Measurements from ENCODE around the gene DNER. TPM values are rescaled to one million over a fixed set of nuclear protein-coding genes. Genes with fewer than 3 reads are reported as not detected.

The DNER gene
- total RNA-seq, 1 experiment from 2014 or later, result 0.28 TPM

GRCh38 chr2:229673676-229674075 lies 40.7 kb downstream of the DNER start:
- Histone ChIP-seq H2AFZ (no peak overlapping the region), H3K27ac (no peak overlapping the region), H3K9me3 (ENCODE audit: insufficient read depth, low read depth) (no peaks in the 10 kb centered on the region), H3K4me3 (no peak overlapping the region), H3K9me2 (ENCODE audit: insufficient read depth) (no peaks in the 10 kb centered on the region), H3K4me2 (no peak overlapping the region), H4K20me1 (ENCODE audit: insufficient read depth) (no peaks in the 10 kb centered on the region), H3K4me1 (replicated peaks; ENCODE audit: insufficient read depth) (no peaks in the 10 kb centered on the region), H3K79me2 (ENCODE audit: low read depth) (no peaks in the 10 kb centered on the region), H3K27me3 (ENCODE audit: insufficient read depth, low read depth) (no peaks in the 10 kb centered on the region), H3K36me3 (ENCODE audit: low read depth) (no peaks in the 10 kb centered on the region), H3F3A (ENCODE audit: insufficient read depth, low read depth) (no peaks in the 10 kb centered on the region)
- BruUV-seq (replicated peaks), result no TSS peak
- intact Hi-C loops (cut with micrococcal nuclease; ENCODE audit: unreplicated experiment), result no loop called here
- peak; percentile 48 to 57 for DNase-seq
- POLR2A ChIA-PET (ENCODE audit: unreplicated experiment), result no interaction called here
- TF ChIP-seq, protein P1, sequence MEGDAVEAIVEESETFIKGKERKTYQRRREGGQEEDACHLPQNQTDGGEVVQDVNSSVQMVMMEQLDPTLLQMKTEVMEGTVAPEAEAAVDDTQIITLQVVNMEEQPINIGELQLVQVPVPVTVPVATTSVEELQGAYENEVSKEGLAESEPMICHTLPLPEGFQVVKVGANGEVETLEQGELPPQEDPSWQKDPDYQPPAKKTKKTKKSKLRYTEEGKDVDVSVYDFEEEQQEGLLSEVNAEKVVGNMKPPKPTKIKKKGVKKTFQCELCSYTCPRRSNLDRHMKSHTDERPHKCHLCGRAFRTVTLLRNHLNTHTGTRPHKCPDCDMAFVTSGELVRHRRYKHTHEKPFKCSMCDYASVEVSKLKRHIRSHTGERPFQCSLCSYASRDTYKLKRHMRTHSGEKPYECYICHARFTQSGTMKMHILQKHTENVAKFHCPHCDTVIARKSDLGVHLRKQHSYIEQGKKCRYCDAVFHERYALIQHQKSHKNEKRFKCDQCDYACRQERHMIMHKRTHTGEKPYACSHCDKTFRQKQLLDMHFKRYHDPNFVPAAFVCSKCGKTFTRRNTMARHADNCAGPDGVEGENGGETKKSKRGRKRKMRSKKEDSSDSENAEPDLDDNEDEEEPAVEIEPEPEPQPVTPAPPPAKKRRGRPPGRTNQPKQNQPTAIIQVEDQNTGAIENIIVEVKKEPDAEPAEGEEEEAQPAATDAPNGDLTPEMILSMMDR (conservative IDR thresholded peaks at IDR 0.05), result no peak
- no peak for TF ChIP-seq EZH2 (IDR thresholded peaks at IDR 0.05; ENCODE audit: low read depth)
- CTCF ChIA-PET, result interaction anchor here (0.5 kb wide), 1 partner anchor 243 kb away, joined by 4 read pairs; no protein-coding TSS in a partner anchor

DNA sequence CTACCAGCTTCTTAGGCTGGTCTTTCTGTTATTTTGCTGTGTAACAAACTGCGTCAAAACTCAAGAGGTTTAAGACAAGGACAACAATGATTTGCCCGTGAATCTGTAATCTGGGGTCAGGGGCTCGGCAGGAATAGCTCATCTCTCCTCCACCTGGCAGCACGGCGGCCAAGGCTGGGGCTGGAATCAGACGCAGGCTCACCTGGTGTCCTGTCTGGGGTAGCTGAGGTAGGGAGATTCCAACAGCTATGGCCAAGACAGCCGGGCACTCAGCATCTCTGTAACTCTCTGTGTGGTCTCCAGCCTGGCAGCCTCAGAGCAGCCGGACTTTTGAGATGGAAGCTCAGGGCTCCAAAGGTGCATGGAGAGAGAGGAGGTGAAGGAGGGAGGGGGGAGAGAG lies 42.3 kb downstream of the DNER start:
- intact Hi-C loops (cut with micrococcal nuclease; ENCODE audit: unreplicated experiment), result no loop called here
- Histone ChIP-seq H3K27me3 (ENCODE audit: insufficient read depth, low read depth) (no peaks in the 10 kb centered on the region), H3K79me2 (ENCODE audit: low read depth) (no peaks in the 10 kb centered on the region), H2AFZ (no peak overlapping the region), H3K36me3 (ENCODE audit: low read depth) (no peaks in the 10 kb centered on the region), H3K9me2 (ENCODE audit: insufficient read depth) (no peaks in the 10 kb centered on the region), H4K20me1 (ENCODE audit: insufficient read depth) (no peaks in the 10 kb centered on the region), H3K9me3 (ENCODE audit: insufficient read depth, low read depth) (no peaks in the 10 kb centered on the region), H3F3A (ENCODE audit: insufficient read depth, low read depth) (no peaks in the 10 kb centered on the region), H3K4me2 (no peak overlapping the region), H3K27ac (no peak overlapping the region), H3K4me3 (no peak overlapping the region), H3K4me1 (replicated peaks; ENCODE audit: insufficient read depth) (no peaks in the 10 kb centered on the region)
- no TSS peak for BruUV-seq (replicated peaks)
- no peak for DNase-seq
- ChIA-PET POLR2A (ENCODE audit: unreplicated experiment) (no interaction called here), CTCF (no interaction called here)
- no peak for TF ChIP-seq EZH2 (IDR thresholded peaks at IDR 0.05; ENCODE audit: low read depth)
- TF ChIP-seq, protein P1 (conservative IDR thresholded peaks at IDR 0.05), result no peak

- Histone ChIP-seq H3K27me3 (ENCODE audit: insufficient read depth, low read depth) (no peaks in the 10 kb centered on the region), H3K36me3 (ENCODE audit: low read depth) (no peaks in the 10 kb centered on the region), H3F3A (ENCODE audit: insufficient read depth, low read depth) (no peaks in the 10 kb centered on the region), H3K79me2 (ENCODE audit: low read depth) (no peaks in the 10 kb centered on the region), H3K4me3 (no peak overlapping the region), H3K9me3 (ENCODE audit: insufficient read depth, low read depth) (no peaks in the 10 kb centered on the region), H4K20me1 (ENCODE audit: insufficient read depth) (no peaks in the 10 kb centered on the region), H3K27ac (no peak overlapping the region), H3K4me2 (no peak overlapping the region), H3K9me2 (ENCODE audit: insufficient read depth) (0 out of 2 replicates have a peak, but pooled peaks cover 3% of the 10 kb centered on the region), H3K4me1 (replicated peaks; ENCODE audit: insufficient read depth) (no peaks in the 10 kb centered on the region), H2AFZ (no peak overlapping the region)
- BruUV-seq (replicated peaks), result no TSS peak
- TF ChIP-seq, protein P1 (conservative IDR thresholded peaks at IDR 0.05), result no peak
- TF ChIP-seq EZH2 (IDR thresholded peaks at IDR 0.05; ENCODE audit: low read depth), result no peak
- ChIA-PET CTCF (no interaction called here), POLR2A (ENCODE audit: unreplicated experiment) (no interaction called here)
- DNase-seq, result no peak
- intact Hi-C loops (cut with micrococcal nuclease; ENCODE audit: unreplicated experiment), result no loop called here
Measured at GRCh38 chr2:229669841-229670240, 44.5 kb downstream of the DNER start.
